Thyroid gland (tissue), 4 donors: Measurements from ENCODE around the gene EXOSC2. TPM values are rescaled to one million over a fixed set of nuclear protein-coding genes. Genes with fewer than 3 reads are reported as not detected.

Source experiments
- DNase-seq, 2 donors: peaks; one replicate each; pipeline ENCODE4 v3.0.0-alpha.2; 2019
- H3K27ac ChIP-seq, 3 donors: fragments of 200-600 bp; sonication (generic); 1 replicate in 2 of 3; 2 replicates in 1 of 3; pipeline ENCODE4 v1.5.1; 2016 to 2019; ENCODE audit warnings: mild to moderate bottlenecking in 1 of 3, moderate library complexity in 1 of 3
- H3K27me3 ChIP-seq: fragments of 200-600 bp; sonication (generic); one replicate; pipeline ENCODE4 v1.5.1; 2019
- H3K36me3 ChIP-seq, 2 donors: fragments of 200-600 bp; sonication (generic); one replicate each; pipeline ENCODE4 v1.5.1; 2016 to 2019
- H3K4me1 ChIP-seq, 2 donors: fragments of 200-600 bp; sonication (generic); one replicate each; pipeline ENCODE4 v1.5.1; 2017 to 2019
- H3K4me3 ChIP-seq, 3 donors: fragments of 200-600 bp; sonication (generic); replicated peaks in 1 of 3; 1 replicate in 2 of 3; 2 replicates in 1 of 3; pipeline ENCODE4 v1.5.1; 2016; ENCODE audit warnings: mild to moderate bottlenecking in 1 of 3
- H3K9me3 ChIP-seq: fragments of 200-600 bp; sonication (generic); one replicate; pipeline ENCODE4 v1.5.1; 2017
- POLR2A ChIP-seq, 2 donors: fragments of 450-650 bp; IDR thresholded peaks; one replicate each; pipeline ENCODE4 v1.6.1; 2017; ENCODE audit warnings: antibody characterized with exemption in 2 of 2, mild to moderate bottlenecking in 2 of 2, moderate library complexity in 1 of 2
- WGBS, 2 donors: methylation state at CpG; one replicate each; pipeline ENCODE4 v1.1.5; 2017; 5-methylcytosine and 5-hydroxymethylcytosine counted together
- intact Hi-C: fragments of 100-400 bp; cut with DNase I; formaldehyde crosslinking; loops from one replicate; pipeline ENCODE4 v1.15.1; 2023
- total RNA-seq, 4 donors: library from RNA; depleted of rRNA; stranded (reverse); fragments of >200 nt; gene quantifications; one replicate each; pipeline ENCODE4 v1.2.3, GENCODE V29; 2016
- TF ChIP-seq, protein P1 (sequence below), 6 experiments: fragments of 200-600 bp in 3 of 6; fragments of 450-650 bp in 3 of 6; sonication (generic) in 3 of 6; IDR thresholded peaks; one replicate each; pipeline ENCODE4 v1.5.1; 2016 to 2019; ENCODE audit warnings: antibody characterized with exemption in 6 of 6, mild to moderate bottlenecking in 2 of 6, inconsistent platforms in 1 of 6, moderate library complexity in 1 of 6

The EXOSC2 gene
- total RNA-seq, 4 donors from 2014 or later = 19.2 to 21.6 (median 20.3) TPM

DNA sequence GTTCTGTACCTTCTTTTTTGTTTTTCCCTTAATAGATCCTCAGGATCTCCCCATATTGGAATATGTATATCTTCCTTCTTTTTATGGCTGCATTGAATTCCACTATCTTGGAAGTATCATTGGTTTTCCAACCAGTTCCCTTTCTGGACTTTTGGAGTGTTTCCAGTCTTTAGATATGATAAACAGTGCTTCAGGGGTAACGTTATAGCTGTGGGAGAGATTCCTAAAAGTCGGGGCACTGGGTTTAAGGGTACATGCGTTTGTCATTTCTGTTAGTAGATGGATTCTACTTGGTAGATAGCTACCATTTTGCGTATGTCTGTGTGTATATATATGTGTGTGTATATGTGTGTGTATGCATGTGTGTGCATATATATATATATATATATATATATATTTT, 42.0 kb downstream of the EXOSC2 start:
- no peak overlapping the region for H3K27ac ChIP-seq
- H3K9me3 ChIP-seq = no peaks in the 10 kb centered on the region
- intact Hi-C loops = no loop called here
- 92 to 94% methylated on average over 4 of the region's 4 CpGs for WGBS, 2 donors
- no peaks in the 10 kb centered on the region for H3K27me3 ChIP-seq
- no peak overlapping the region for H3K4me3 ChIP-seq
- no peak for DNase-seq
- TF ChIP-seq, protein P1, sequence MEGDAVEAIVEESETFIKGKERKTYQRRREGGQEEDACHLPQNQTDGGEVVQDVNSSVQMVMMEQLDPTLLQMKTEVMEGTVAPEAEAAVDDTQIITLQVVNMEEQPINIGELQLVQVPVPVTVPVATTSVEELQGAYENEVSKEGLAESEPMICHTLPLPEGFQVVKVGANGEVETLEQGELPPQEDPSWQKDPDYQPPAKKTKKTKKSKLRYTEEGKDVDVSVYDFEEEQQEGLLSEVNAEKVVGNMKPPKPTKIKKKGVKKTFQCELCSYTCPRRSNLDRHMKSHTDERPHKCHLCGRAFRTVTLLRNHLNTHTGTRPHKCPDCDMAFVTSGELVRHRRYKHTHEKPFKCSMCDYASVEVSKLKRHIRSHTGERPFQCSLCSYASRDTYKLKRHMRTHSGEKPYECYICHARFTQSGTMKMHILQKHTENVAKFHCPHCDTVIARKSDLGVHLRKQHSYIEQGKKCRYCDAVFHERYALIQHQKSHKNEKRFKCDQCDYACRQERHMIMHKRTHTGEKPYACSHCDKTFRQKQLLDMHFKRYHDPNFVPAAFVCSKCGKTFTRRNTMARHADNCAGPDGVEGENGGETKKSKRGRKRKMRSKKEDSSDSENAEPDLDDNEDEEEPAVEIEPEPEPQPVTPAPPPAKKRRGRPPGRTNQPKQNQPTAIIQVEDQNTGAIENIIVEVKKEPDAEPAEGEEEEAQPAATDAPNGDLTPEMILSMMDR (IDR thresholded peaks at IDR 0.05) = no peak
- TF ChIP-seq POLR2A (IDR thresholded peaks at IDR 0.05) = no peak
- H3K36me3 ChIP-seq = no peaks in the 10 kb centered on the region
- H3K4me1 ChIP-seq = peaks cover 31 to 38% of the 10 kb centered on the region in 2 donors

- Histone ChIP-seq H3K27ac (no peak overlapping the region), H3K4me3 (no peak overlapping the region), H3K27me3 (no peaks in the 10 kb centered on the region), H3K9me3 (no peaks in the 10 kb centered on the region), H3K36me3 (no peaks in the 10 kb centered on the region), H3K4me1 (peaks cover 22 to 29% of the 10 kb centered on the region in 2 donors)
- TF ChIP-seq, protein P1 (IDR thresholded peaks at IDR 0.05) = no peak
- TF ChIP-seq POLR2A (IDR thresholded peaks at IDR 0.05) = no peak
- DNase-seq = no peak
- intact Hi-C loops = no loop called here
- 74 to 86% methylated on average over 1 of the region's 1 CpG for WGBS, 2 donors
Measured at GRCh38 chr9:130736834-130737233, 43.3 kb downstream of the EXOSC2 start.

DNA sequence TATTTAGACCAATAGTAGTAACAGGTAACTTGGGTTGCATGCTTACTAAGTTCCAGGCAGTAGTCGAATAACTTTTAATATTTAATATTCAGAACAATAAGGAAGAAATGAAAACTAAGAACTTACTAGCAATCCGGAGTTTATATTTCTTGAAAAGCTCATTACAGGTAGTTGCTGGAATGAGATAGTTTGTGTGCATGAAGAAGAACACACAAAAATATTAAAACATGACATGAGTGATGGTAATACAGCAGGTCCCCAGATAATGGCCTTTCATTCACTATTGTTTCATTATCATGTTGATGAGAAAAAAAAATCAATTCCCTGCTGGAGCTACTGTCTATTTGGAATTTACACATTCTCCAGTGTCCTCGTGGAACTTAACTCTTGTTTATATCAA, 44.7 kb downstream of the EXOSC2 start:
- no peaks in the 10 kb centered on the region for H3K9me3 ChIP-seq
- intact Hi-C loops = no loop called here
- no peaks in the 10 kb centered on the region for H3K27me3 ChIP-seq
- no peaks in the 10 kb centered on the region for H3K36me3 ChIP-seq
- no peak for TF ChIP-seq POLR2A (IDR thresholded peaks at IDR 0.05)
- TF ChIP-seq, protein P1 (IDR thresholded peaks at IDR 0.05) = no peak
- H3K4me3 ChIP-seq = no peak overlapping the region
- DNase-seq = no peak
- H3K27ac ChIP-seq = no peak overlapping the region
- peaks cover 8 to 15% of the 10 kb centered on the region in 2 donors for H3K4me1 ChIP-seq
- WGBS, 2 donors = 93 to 94% methylated on average over 3 of the region's 3 CpGs

DNA sequence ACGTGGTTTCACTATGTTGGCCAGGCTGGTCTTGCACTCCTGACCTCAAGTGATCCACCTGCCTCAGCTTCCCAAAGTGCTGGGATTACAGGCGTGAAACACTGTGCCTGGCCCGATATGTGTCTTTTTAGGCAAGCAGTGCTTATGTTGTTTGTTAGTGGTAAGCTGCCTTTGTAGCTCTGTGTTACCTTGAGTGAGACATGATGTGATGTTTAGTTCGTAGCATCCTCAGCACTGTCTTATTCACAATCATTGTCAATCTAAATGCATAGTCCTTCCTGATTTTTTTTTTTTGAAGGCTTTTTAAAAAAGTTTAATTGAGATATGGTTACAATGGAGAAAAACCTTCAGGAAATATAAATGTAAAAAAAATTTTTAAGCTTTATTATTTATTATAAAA, 45.5 kb downstream of the EXOSC2 start:
- TF ChIP-seq, protein P1 (IDR thresholded peaks at IDR 0.05) = no peak
- no peak for TF ChIP-seq POLR2A (IDR thresholded peaks at IDR 0.05)
- DNase-seq = no peak
- 94 to 97% methylated on average over 4 of the region's 4 CpGs for WGBS, 2 donors

DNA sequence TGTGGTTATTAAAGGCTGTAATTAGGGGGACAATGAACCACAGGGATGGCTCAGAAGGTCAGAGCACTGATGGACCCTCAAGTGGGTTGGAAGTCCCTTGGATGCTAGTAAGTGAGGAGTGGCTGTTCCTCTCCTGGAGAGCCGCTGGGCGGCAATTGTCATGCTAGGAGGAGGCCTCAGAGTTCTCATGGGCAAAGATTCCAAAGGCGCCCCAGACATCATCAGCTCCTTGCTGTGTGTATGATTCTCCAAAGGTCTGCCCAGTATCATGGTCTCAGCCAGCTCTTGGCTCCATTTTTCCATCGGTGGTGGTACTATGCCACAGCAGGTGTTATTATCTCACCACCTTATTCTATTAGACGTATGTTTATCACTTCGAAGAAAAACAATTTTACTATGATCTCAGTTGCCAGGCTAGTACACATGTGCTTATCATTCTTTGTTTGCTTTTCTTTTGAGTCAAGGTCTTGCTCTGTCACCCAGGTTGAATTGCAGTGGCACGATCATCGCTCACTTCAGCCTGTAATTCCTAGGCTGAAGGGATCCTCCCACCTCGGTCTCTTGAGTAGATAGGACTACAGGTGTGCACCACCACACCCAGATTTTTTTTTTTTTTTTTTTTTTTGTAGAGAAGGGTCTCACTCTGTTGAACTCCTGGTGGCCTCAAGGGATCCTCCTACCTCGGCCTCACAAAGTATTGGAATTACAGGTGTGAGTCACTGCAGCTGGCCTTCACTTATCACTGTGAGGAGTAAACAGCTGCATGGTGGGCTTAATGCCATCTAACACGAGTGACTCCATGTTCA, 46.8 kb downstream of the EXOSC2 start:
- DNase-seq = no peak
- Histone ChIP-seq H3K9me3 (no peaks in the 10 kb centered on the region), H3K27ac (no peak overlapping the region), H3K36me3 (no peaks in the 10 kb centered on the region), H3K4me1 (peaks cover 3 to 10% of the 10 kb centered on the region in 2 donors), H3K4me3 (no peak overlapping the region), H3K27me3 (no peaks in the 10 kb centered on the region)
- WGBS, 2 donors = 95 to 98% methylated on average over 9 to 11 of the region's 11 CpGs
- intact Hi-C loops = no loop called here
- TF ChIP-seq, protein P1 (IDR thresholded peaks at IDR 0.05) = no peak
- TF ChIP-seq POLR2A (IDR thresholded peaks at IDR 0.05) = no peak

More for the DNA sequence above, 45.5 kb downstream of the EXOSC2 start:
- Histone ChIP-seq H3K9me3 (no peaks in the 10 kb centered on the region), H3K27ac (no peak overlapping the region), H3K4me1 (peaks cover 3 to 7% of the 10 kb centered on the region in 2 donors), H3K27me3 (no peaks in the 10 kb centered on the region), H3K36me3 (no peaks in the 10 kb centered on the region), H3K4me3 (no peak overlapping the region)
- intact Hi-C loops = no loop called here
